Erythroblast (primary cell): ENCODE measurements around the gene EMC10.

Experiments used
- GATA1 ChIP-seq: IDR thresholded peaks from 2 replicates; pipeline ENCODE4 v1.6.1; 2011; ENCODE audit warnings: low read depth, mild to moderate bottlenecking, control low read depth, low read length, moderate library complexity
- POLR2A ChIP-seq: IDR thresholded peaks from 2 replicates; pipeline ENCODE4 v1.6.1; 2011; ENCODE audit warnings: mild to moderate bottlenecking, low read length

- TF ChIP-seq POLR2A (no peak), GATA1 (no peak)
These were observed 12.3 kb downstream of the EMC10 start for GRCh38 chr19:50488389-50489194.
